Measurements from ENCODE around the gene TSHR. TPM values are rescaled to one million over a fixed set of nuclear protein-coding genes. Genes with fewer than 3 reads are reported as not detected.

TSHR gene
- total and polyA plus RNA-seq, 7 donors = 0.47 to 0.60 TPM; not detected in 5

DNA sequence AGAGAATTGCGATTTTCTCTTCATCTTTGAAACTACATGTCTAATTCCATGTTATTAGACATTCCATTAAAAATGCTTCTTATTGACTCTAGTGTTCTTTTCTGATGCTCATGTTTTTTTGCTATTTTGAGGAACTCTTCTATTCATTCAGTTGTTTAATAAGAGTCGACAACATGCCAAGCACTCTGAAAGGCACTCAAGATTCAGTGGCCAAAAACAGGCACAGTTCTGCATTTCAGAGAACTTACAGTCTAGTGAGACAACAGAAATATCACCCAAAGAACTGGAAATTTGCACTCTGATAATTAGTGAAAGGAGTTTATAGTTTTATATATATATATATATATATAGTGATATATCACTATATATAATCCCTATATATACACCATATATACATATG is 111.7 kb downstream of the TSHR start:
- 91 to 96% methylated on average over 2 of the region's 2 CpGs for WGBS, 2 donors
- DNase-seq = no peak
- H3K4me3 ChIP-seq = no peak overlapping the region
- H3K27ac ChIP-seq = no peak overlapping the region
- no peaks in the 10 kb centered on the region for H3K4me1 ChIP-seq
- H3K36me3 ChIP-seq = no peaks in the 10 kb centered on the region
- H3K27me3 ChIP-seq = no peaks in the 10 kb centered on the region
- peaks cover 0 to 6% (median 1%) of the 10 kb centered on the region in 4 donors for H3K9me3 ChIP-seq
- intact Hi-C loops (cut with DNase I) = no loop called here
- TF ChIP-seq POLR2A (IDR thresholded peaks at IDR 0.05) (no peak), POLR2AphosphoS5 (IDR thresholded peaks at IDR 0.05) (no peak), CTCF (IDR thresholded peaks at IDR 0.05) (no peak), EP300 (IDR thresholded peaks at IDR 0.05) (no peak)

GRCh38 chr14:81068176-81068782 is 112.9 kb downstream of the TSHR start:
- Histone ChIP-seq H3K27ac (no peak overlapping the region), H3K36me3 (no peaks in the 10 kb centered on the region), H3K4me1 (no peaks in the 10 kb centered on the region), H3K4me3 (no peak overlapping the region), H3K9me3 (peaks cover 0 to 6% (median 3%) of the 10 kb centered on the region in 4 donors), H3K27me3 (no peaks in the 10 kb centered on the region)
- WGBS, 2 donors = 88 to 91% methylated on average over 2 of the region's 2 CpGs
- intact Hi-C loops (cut with DNase I) = no loop called here
- DNase-seq = no peak
- TF ChIP-seq POLR2A (IDR thresholded peaks at IDR 0.05) = no peak
- no peak for TF ChIP-seq CTCF (IDR thresholded peaks at IDR 0.05)
- no peak for TF ChIP-seq EP300 (IDR thresholded peaks at IDR 0.05)
- TF ChIP-seq POLR2AphosphoS5 (IDR thresholded peaks at IDR 0.05) = no peak

- WGBS, 2 donors = 89 to 91% methylated on average over 2 of the region's 2 CpGs
- DNase-seq = no peak
- no peak for TF ChIP-seq CTCF (IDR thresholded peaks at IDR 0.05)
- no peak for TF ChIP-seq POLR2AphosphoS5 (IDR thresholded peaks at IDR 0.05)
- no peak for TF ChIP-seq POLR2A (IDR thresholded peaks at IDR 0.05)
- Histone ChIP-seq H3K27me3 (no peaks in the 10 kb centered on the region), H3K4me1 (no peaks in the 10 kb centered on the region), H3K27ac (no peak overlapping the region), H3K36me3 (no peaks in the 10 kb centered on the region), H3K4me3 (no peak overlapping the region), H3K9me3 (peaks cover 0 to 6% (median 3%) of the 10 kb centered on the region in 4 donors)
- intact Hi-C loops (cut with DNase I) = no loop called here
Measured at GRCh38 chr14:81070511-81070910, 115.1 kb downstream of the TSHR start.

DNA sequence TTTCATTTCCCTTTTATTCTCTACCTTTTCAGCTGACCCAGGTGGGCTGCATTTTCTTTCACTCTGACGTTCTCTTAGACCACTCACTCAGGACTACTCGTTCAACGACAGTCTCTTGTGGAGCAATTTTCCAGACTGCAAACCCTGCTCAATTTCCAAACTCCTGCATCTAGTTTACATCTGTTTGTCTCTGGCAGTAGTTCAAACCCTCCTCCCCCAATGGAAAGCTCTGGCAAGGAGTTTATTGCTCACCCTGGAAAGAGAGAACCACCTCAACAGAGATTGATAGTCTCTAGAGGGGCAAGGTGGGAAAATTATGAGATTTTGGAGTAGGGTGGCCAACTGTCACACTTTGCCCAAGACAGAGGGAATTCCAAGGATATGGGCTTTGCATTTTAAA is 130.2 kb downstream of the TSHR start:
- no peaks in the 10 kb centered on the region for H3K9me3 ChIP-seq
- intact Hi-C loops (cut with DNase I) = no loop called here
- H3K36me3 ChIP-seq = no peaks in the 10 kb centered on the region
- whole genome bisulfite sequencing, 2 donors = 74 to 75% methylated on average over 3 of the region's 3 CpGs
- no peak for DNase-seq
- H3K4me1 ChIP-seq = no peaks in the 10 kb centered on the region
- no peaks in the 10 kb centered on the region for H3K27me3 ChIP-seq
- no peak for TF ChIP-seq CTCF (IDR thresholded peaks at IDR 0.05)
- TF ChIP-seq POLR2A (IDR thresholded peaks at IDR 0.05) = no peak
- no peak for TF ChIP-seq EP300 (IDR thresholded peaks at IDR 0.05)
- TF ChIP-seq POLR2AphosphoS5 (IDR thresholded peaks at IDR 0.05) = no peak
- no peak overlapping the region for H3K27ac ChIP-seq
- no peak overlapping the region for H3K4me3 ChIP-seq

DNA sequence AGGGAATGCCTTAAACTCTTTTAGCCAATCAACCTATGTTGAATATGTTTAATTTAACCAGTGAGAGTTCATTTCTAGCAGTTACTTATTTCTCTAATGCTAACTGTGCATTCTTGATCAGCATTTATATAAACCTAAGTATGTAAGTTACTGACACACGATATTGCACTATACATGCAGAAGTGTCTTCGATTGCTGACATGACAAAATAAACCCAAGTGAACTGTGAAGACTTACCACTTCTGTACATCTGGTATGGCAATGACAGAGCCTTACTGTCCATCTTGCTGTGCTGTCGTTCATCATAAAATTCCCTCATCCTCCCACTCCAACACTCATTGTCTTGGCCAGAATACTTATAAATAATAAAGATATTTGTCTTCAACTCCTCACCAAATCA is 131.8 kb downstream of the TSHR start:
- no peak for TF ChIP-seq CTCF (IDR thresholded peaks at IDR 0.05)
- TF ChIP-seq POLR2AphosphoS5 (IDR thresholded peaks at IDR 0.05) = no peak
- no peak for TF ChIP-seq POLR2A (IDR thresholded peaks at IDR 0.05)
- no peak for TF ChIP-seq EP300 (IDR thresholded peaks at IDR 0.05)
- intact Hi-C loops (cut with DNase I) = no loop called here
- no peaks in the 10 kb centered on the region for H3K9me3 ChIP-seq
- no peak overlapping the region for H3K27ac ChIP-seq
- no peaks in the 10 kb centered on the region for H3K4me1 ChIP-seq
- 74 to 89% methylated on average over 3 of the region's 3 CpGs for WGBS, 2 donors
- no peaks in the 10 kb centered on the region for H3K36me3 ChIP-seq
- no peak overlapping the region for H3K4me3 ChIP-seq
- H3K27me3 ChIP-seq = no peaks in the 10 kb centered on the region
- no peak for DNase-seq

Data from sigmoid colon (tissue), 7 donors.